Stomach (tissue), 4 donors: ENCODE data around the gene GJD2.

Experiments
- POLR2AphosphoS5 ChIP-seq, 3 donors: sonication (generic); formaldehyde crosslinking; IDR thresholded peaks; one replicate each; pipeline ENCODE4 v1.6.1; 2016; ENCODE audit warnings: antibody characterized with exemption in 3 of 3
- TF ChIP-seq, protein P1 (sequence below), 7 experiments: fragments of 450-650 bp in 4 of 7; fragments of 200-600 bp in 3 of 7; sonication (generic) in 3 of 7; IDR thresholded peaks; one replicate each; pipeline ENCODE4 v1.5.1; 2016 to 2019; ENCODE audit warnings: antibody characterized with exemption in 7 of 7, control low read depth in 2 of 7, mild to moderate bottlenecking in 1 of 7

- no peak for TF ChIP-seq POLR2AphosphoS5 (IDR thresholded peaks at IDR 0.05)
- TF ChIP-seq, protein P1, sequence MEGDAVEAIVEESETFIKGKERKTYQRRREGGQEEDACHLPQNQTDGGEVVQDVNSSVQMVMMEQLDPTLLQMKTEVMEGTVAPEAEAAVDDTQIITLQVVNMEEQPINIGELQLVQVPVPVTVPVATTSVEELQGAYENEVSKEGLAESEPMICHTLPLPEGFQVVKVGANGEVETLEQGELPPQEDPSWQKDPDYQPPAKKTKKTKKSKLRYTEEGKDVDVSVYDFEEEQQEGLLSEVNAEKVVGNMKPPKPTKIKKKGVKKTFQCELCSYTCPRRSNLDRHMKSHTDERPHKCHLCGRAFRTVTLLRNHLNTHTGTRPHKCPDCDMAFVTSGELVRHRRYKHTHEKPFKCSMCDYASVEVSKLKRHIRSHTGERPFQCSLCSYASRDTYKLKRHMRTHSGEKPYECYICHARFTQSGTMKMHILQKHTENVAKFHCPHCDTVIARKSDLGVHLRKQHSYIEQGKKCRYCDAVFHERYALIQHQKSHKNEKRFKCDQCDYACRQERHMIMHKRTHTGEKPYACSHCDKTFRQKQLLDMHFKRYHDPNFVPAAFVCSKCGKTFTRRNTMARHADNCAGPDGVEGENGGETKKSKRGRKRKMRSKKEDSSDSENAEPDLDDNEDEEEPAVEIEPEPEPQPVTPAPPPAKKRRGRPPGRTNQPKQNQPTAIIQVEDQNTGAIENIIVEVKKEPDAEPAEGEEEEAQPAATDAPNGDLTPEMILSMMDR (IDR thresholded peaks at IDR 0.05) = no peak
Measured at GRCh38 chr15:34791701-34792100, 36.9 kb upstream of the GJD2 start.
